SW 1271 (cell line): ENCODE measurements around the gene LPIN2.

ENCODE experiments used
- DNase-seq, 2 experiments: peaks; one replicate each; lab custom pipeline; 2025; lab: John Stamatoyannopoulos, UW

Gene LPIN2

GRCh38 chr18:2981212-2981728 is 31.7 kb downstream of the LPIN2 start:
- DNase-seq, result peak in 1 of 2 experiments; percentile 45

- DNase-seq, result no peak
These were observed 32.8 kb downstream of the LPIN2 start for GRCh38 chr18:2979871-2980790.

- no peak for DNase-seq
These were observed 33.8 kb downstream of the LPIN2 start for GRCh38 chr18:2979129-2979528.

DNA sequence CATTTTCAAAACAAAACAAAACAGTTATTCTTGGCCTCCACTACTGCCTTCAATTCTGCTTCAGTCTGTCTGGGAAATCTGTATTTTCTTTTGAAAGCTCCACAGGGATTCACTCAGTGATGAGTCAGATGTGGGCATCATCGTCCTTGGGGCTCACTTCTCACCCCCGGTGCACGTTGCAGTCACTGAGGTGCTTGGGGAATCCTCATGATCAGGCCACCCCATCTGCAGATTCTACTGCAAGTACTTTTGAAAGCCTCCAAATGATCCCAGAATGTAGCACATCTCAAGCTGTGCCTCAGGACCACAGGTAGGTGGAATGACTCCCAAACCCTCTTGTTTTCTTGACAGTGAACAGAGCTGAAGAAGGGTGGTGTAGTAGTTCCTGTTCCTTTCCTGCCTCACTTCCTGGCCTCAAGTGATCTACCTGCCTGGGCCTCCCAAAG is 34.3 kb downstream of the LPIN2 start:
- no peak for DNase-seq

DNA sequence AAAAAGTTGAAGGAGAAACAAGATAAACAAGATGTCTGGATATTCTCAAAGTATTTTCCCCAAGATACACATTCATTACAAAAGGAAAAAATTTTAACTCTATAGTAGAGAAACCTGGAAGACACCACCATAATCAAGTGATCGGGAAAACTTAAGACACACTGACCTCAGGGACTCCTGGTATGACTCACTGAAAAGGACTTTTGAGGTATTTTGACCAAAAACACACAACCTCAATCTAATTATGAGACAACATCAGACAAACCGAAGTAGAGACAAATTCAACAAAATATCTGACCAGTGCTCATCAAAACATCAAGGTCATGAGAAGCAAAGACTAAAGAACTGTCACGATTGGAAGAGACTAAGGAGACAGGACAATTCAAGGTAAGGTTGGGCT is 34.7 kb downstream of the LPIN2 start:
- no peak for DNase-seq

GRCh38 chr18:2976218-2977132 is 36.5 kb downstream of the LPIN2 start:
- no peak for DNase-seq

DNA sequence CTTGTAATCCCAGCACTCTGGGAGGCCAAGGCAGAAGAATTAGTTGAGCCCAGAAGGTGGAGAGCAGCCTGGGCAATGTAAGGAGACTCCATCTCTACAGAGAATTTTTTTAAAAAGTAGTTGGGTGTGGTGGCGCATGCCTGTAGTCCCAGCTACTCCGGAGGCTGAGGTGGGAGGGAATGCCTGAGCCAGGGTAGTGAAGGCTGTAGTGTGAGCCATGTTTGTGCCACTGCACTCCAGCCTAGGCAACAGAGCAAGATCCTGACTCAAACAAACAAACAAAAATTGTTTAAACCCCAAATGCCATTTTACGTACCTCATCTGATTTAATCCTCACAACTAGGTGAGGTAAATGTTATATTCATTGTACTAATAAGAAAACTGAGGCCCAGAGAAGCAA is 38.2 kb downstream of the LPIN2 start:
- no peak for DNase-seq

- no peak for DNase-seq
These were observed 41.0 kb downstream of the LPIN2 start for GRCh38 chr18:2971741-2972552.

GRCh38 chr18:2970772-2971659 is 41.9 kb downstream of the LPIN2 start:
- DNase-seq, result no peak

GRCh38 chr18:2970344-2970743 is 42.6 kb downstream of the LPIN2 start:
- DNase-seq, result no peak

DNA sequence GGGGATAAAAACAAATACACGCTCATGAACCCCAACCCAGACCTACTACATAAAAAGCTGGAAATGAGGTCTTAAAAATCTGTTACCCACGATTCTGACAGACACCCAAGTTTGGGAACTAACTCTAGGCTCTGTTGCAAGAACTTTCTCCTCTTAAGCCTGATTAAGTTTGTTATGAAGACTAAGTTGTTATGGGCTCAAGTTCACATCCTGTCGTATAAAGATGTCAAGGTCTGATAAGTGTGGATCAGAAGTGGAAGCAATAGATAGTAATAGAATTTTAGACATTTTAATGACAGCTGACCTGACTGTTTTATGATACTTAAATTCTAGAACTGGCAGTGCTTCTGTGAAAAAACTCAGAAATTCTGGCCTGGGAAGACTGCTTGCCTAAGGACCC is 43.2 kb downstream of the LPIN2 start:
- DNase-seq, result no peak

GRCh38 chr18:2968606-2969005 is 44.3 kb downstream of the LPIN2 start:
- DNase-seq, result no peak

- no peak for DNase-seq
These were observed 45.1 kb downstream of the LPIN2 start for GRCh38 chr18:2967820-2968219.

DNA sequence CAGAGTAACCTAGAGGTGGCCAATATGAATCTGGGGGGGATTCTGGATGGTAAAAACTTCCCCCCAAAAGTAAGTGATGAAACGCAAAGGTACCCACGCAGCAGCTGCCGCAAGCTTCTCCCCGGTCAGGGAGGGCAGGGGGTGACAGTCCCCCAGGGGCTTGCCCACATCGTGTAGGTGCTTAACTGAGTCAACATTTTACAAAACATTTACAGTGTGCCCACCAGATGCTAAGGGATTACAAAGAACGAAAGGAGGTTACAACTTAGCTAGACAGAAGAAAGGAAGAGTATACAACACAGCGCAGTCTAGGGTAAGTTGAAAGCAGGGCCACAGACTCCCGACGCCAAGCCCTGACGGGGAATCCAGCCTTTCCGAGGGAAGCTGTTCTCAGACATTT is 45.6 kb downstream of the LPIN2 start:
- no peak for DNase-seq

- DNase-seq, result no peak
These were observed 46.4 kb downstream of the LPIN2 start for GRCh38 chr18:2966560-2966959.

DNA sequence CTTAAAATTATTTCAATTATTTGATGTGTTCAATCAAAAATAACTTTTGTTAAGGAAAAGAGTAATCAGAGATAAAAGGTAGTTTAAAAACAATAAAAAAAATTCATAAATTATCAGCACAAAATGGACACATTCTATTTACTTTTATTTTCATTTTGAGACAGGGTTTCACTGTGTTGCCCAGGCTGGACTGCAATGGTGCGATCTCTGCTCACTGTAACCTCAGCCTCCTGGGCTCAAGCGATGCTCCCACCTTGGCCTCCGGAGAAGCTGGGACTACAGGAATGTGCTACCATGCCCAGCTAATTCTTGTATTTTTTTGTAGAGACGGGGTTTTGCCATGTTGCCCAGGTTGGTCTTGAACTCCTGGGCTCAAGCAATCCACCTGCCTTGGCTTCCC is 47.1 kb downstream of the LPIN2 start:
- DNase-seq, result no peak

- no peak for DNase-seq
These were observed 48.5 kb downstream of the LPIN2 start for GRCh38 chr18:2964361-2965010.
